Right lobe of liver (tissue), 6 donors: ENCODE results near the gene PAFAH2. TPM values are rescaled to one million over a fixed set of nuclear protein-coding genes. Genes with fewer than 3 reads are reported as not detected.
A peak's percentile ranks its signal among the peaks of the same experiment; 100 is the strongest.

ENCODE experiments used
- ATAC-seq, 4 donors: fragments of 200-7000 bp; cut with Tn5 transposase; one replicate each; pipeline ENCODE4 v1.9.1; 2020; ENCODE audit warnings: mild to moderate bottlenecking in 4 of 4, moderate library complexity in 4 of 4
- DNase-seq, 3 donors: peaks; one replicate each; pipeline ENCODE4 v3.0.0-alpha.2; 2020
- H3K27ac ChIP-seq, 3 donors: fragments of 200-600 bp; one replicate each; pipeline ENCODE4 v1.8.0; 2022
- H3K27me3 ChIP-seq, 2 donors: fragments of 200-600 bp; one replicate each; pipeline ENCODE4 v1.8.0; 2022
- H3K36me3 ChIP-seq, 4 donors: fragments of 200-600 bp; sonication (generic) in 1 of 4; one replicate each; pipeline versions ENCODE4 v1.5.1 to v1.8.0; 2017 to 2022; ENCODE audit warnings: control low read depth in 1 of 4
- H3K4me1 ChIP-seq, 4 donors: fragments of 200-600 bp; sonication (generic) in 1 of 4; one replicate each; pipeline versions ENCODE4 v1.5.1 to v1.8.0; 2017 to 2022; ENCODE audit warnings: control low read depth in 1 of 4
- H3K4me3 ChIP-seq, 3 donors: fragments of 200-600 bp; one replicate each; pipeline ENCODE4 v1.8.0; 2022
- H3K9me3 ChIP-seq, 4 donors: fragments of 200-600 bp; sonication (generic) in 1 of 4; one replicate each; pipeline versions ENCODE4 v1.5.1 to v1.8.0; 2017 to 2022; ENCODE audit warnings: control low read depth in 1 of 4
- POLR2A ChIP-seq: fragments of 450-650 bp; IDR thresholded peaks from one replicate; pipeline ENCODE4 v1.6.1; 2017; ENCODE audit warnings: antibody characterized with exemption, mild to moderate bottlenecking
- WGBS: methylation state at CpG from one replicate; pipeline ENCODE4 v1.1.6; 2018; ENCODE audit warnings: low coverage, low lambda C conversion rate; ENCODE audit not compliant: insufficient coverage; ENCODE audit errors: missing lambda C conversion rate; 5-methylcytosine and 5-hydroxymethylcytosine counted together
- intact Hi-C, 2 donors: fragments of 100-400 bp; cut with DNase I; formaldehyde crosslinking; loops; one replicate each; pipeline versions ENCODE4 v1.11.2 to v1.14.1; 2022
- total RNA-seq, 6 experiments: library from RNA; depleted of rRNA in 2 of 6; stranded (reverse); fragments of >200 nt in 2 of 6; fragmentation: NEBNext Ultra II Directional in 3 of 6; extraction: Animal tissue kit (Norgen Biotek cat#: 25700) in 3 of 6; gene quantifications; one replicate each; pipeline versions ENCODE4 v1.1.0 to v1.2.4, GENCODE V29; 2016 to 2023
- TF ChIP-seq, protein P1 (sequence below), 4 donors: fragments of 200-600 bp in 3 of 4; fragments of 450-650 bp in 1 of 4; IDR thresholded peaks; one replicate each; pipeline versions ENCODE4 v1.5.1 to v1.8.0; 2016 to 2022; ENCODE audit warnings: antibody characterized with exemption in 4 of 4, mild to moderate bottlenecking in 2 of 4
- donor health status: DM: no; HTN: yes; CAD: no.
- donor health status: DM: no; HTN: no; CAD: no.
- donor health status: DM: no; HTN: no; CAD: no.
- donor health status: DM: no; HTN: yes; CAD: no.
- donor health status: DM: no; HTN: yes; CAD: no.

Gene PAFAH2
- total RNA-seq, 6 experiments from 2014 or later: 13.2 to 25.2 (median 18.6) TPM

DNA sequence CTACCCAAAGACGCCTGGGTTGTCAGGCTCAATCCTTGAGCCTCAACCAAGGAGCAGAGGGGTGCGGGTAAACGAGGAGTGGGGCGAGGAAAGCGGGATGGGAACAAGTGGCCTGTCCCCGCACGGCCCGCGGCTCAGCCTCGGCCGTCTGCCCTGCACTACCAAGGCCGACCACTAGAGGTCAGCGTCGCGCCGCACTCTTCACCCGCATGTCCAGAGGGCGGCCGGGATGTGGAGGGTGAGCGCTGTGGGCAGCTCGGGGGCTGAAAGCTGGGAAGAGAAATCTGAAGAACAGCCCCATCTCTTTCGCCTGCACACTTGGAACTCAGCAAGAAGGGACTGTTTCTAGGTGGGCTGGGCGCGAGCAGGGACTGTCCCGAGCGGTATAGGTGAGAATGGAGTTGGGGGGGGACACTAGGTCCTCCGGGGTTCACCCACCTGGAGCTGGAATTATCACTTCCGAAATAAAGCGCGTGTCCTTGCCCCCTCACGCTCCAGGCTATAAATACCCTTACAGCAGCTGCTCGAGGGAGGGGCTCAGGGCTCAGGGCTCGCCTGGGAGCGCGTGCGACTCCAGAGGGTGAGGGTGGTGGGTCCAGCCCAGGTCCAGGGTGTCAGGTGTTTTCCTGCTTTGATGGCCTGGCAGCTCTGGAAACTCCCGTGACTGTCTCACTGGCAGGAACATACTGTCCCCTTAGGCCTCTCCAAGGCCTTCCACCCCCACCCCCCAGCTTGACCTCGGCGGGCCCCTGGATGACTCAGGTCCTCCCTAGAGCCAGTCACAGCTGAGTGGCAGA is 38.3 kb upstream of the PAFAH2 start:
- 0% methylated on average over 28 of the region's 39 CpGs for WGBS
- H3K9me3 ChIP-seq: no peaks in the 10 kb centered on the region
- no peaks in the 10 kb centered on the region for H3K4me1 ChIP-seq
- H3K27ac ChIP-seq: peak overlapping the region; percentile 43 to 59 (median 56)
- peak; percentile 84 to 85 (median 85) for DNase-seq
- no peak for TF ChIP-seq POLR2A
- TF ChIP-seq, protein P1, sequence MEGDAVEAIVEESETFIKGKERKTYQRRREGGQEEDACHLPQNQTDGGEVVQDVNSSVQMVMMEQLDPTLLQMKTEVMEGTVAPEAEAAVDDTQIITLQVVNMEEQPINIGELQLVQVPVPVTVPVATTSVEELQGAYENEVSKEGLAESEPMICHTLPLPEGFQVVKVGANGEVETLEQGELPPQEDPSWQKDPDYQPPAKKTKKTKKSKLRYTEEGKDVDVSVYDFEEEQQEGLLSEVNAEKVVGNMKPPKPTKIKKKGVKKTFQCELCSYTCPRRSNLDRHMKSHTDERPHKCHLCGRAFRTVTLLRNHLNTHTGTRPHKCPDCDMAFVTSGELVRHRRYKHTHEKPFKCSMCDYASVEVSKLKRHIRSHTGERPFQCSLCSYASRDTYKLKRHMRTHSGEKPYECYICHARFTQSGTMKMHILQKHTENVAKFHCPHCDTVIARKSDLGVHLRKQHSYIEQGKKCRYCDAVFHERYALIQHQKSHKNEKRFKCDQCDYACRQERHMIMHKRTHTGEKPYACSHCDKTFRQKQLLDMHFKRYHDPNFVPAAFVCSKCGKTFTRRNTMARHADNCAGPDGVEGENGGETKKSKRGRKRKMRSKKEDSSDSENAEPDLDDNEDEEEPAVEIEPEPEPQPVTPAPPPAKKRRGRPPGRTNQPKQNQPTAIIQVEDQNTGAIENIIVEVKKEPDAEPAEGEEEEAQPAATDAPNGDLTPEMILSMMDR (IDR thresholded peaks at IDR 0.05): peak; percentile 99
- ATAC-seq: peak; percentile 91 to 94 (median 93)
- no peaks in the 10 kb centered on the region for H3K36me3 ChIP-seq
- intact Hi-C loops: loop anchor here in 1 of 2 donors (10.0 kb wide), 1 partner anchor 119 kb away; the partner anchor contains the start of gene FAM110D
- H3K4me3 ChIP-seq: peak overlapping the region; percentile 75 to 90 (median 82)
- no peaks in the 10 kb centered on the region for H3K27me3 ChIP-seq

DNA sequence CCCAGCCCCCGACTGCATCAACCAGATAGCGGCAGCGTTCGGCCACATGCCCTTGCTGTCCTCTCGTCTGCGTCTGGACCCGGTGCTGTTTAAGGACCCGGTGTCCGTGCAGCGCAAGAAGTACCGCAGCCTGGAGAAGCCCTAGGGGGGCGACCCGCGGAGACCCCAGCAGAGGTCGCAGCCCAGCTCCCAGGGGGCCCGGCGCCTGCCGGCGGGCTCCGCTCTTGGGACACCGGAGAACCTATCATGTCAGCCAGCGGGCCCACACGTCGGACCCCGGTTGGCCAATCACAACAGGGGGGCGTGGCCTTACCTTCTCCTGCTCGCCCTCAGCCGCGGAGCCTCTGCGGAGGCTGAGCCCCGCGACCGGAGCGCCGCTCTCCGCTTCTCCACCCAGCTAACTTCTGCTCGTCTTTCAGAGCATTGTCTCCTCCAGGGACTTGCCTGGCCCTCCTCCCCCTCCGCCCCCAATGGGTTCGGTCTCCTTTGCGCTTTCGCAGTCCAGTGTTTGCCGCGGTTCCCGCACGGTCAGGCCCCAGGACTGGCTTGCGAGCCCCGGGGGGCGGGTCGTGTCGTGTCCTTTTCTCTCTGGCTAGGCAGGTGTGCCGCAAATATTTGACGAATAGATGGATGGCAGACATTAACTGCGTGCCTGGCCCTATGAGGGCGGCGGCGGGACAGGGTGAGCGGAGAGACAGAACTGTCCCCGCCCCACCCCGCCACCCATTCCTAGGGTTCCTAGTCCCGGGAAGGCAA is 37.5 kb upstream of the PAFAH2 start:
- Histone ChIP-seq H3K27ac (peak overlapping the region; percentile 43 to 59 (median 56)), H3K36me3 (no peaks in the 10 kb centered on the region), H3K4me3 (peak overlapping the region; percentile 75 to 90 (median 82)), H3K9me3 (no peaks in the 10 kb centered on the region), H3K4me1 (no peaks in the 10 kb centered on the region), H3K27me3 (no peaks in the 10 kb centered on the region)
- DNase-seq (peak; percentile 96), ATAC-seq (peak; percentile 95 to 97 (median 96))
- 0% methylated on average over 12 of the region's 60 CpGs for WGBS
- intact Hi-C loops: loop anchor here in 1 of 2 donors (10.0 kb wide), 1 partner anchor 119 kb away; the partner anchor contains the start of gene FAM110D
- peak; percentile 55 for TF ChIP-seq POLR2A
- TF ChIP-seq, protein P1 (IDR thresholded peaks at IDR 0.05): no peak

DNA sequence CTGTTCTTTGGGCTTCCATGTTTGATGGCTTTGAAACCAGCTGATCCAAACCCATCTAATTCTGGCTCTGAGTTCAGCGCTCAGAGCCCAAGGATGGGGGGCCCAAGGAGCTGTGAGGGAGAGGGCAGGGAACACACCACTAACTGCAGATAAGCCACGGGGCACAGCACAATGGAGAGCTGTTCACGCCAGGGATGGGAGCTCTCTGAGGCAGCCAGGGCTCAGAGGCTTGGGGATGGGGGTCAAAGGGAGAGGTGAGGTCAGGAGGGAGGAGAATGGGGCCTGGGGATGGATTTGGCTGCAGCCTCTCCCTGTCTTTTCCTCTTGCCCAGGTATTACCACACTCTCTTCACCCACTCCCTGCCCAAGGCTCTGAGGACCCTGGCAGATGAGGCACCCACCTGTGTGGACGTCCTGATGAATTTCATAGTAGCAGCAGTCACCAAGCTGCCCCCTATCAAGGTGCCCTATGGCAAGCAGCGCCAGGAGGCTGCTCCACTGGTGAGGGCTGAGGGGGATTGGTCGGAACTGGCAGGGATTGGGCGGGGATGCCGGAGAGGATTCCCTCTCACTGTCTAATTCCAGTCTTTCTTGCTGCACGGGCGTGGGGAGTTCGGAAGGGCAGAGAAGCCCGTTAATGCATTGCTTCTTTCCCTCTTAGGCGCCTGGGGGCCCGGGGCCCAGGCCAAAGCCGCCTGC is 36.8 kb upstream of the PAFAH2 start:
- WGBS: 11% methylated on average over 4 of the region's 15 CpGs
- intact Hi-C loops: loop anchor here (5.0 to 10.0 kb wide), 2 partner anchors 113 to 120 kb away; partner anchors contain the start of gene FAM110D (in 1 of the 2)
- DNase-seq: no peak
- Histone ChIP-seq H3K4me1 (no peaks in the 10 kb centered on the region), H3K36me3 (no peaks in the 10 kb centered on the region), H3K9me3 (no peaks in the 10 kb centered on the region), H3K27me3 (no peaks in the 10 kb centered on the region), H3K4me3 (peak overlapping the region; percentile 75 to 90 (median 82)), H3K27ac (no peak overlapping the region)
- no peak for ATAC-seq
- no peak for TF ChIP-seq POLR2A
- TF ChIP-seq, protein P1 (IDR thresholded peaks at IDR 0.05): no peak

DNA sequence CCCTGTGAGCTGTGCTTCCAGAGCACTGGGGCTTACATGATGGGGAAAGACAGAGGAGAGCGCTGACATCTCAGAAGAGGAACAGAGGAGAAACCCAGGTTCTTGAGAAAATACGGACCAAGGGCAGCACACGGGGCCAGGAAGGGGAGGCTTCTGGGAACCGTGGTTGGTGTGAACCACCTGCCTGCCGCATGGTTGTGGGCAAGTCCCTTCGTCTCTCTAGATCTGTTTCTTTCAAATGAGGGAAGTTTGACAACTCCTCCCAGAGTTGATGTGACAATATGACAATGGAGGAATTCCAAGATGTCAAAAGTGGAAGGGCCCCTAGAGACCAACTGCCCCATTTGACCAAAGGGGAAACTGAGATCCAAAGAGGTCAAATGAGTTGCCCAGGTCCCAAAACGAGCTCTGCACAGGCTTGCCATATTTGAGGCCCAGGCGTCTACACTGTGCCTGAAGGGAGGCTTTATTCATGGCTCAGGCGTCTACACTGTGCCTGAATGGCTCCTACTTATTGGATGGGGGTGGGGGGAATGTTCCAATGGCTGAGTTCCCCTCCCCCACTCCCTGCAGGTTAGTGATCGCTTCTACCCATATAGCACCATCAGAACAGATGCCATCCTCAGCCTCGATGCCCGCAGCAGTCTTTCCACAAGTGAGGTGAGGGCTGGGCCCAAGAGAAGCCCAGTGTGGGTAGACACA is 34.9 kb upstream of the PAFAH2 start:
- TF ChIP-seq, protein P1 (IDR thresholded peaks at IDR 0.05): no peak
- intact Hi-C loops: loop anchor here (5.0 to 10.0 kb wide), 2 partner anchors 114 to 122 kb away; partner anchors contain the start of gene FAM110D (in 1 of the 2)
- Histone ChIP-seq H3K27ac (no peak overlapping the region), H3K27me3 (no peaks in the 10 kb centered on the region), H3K4me3 (no peak overlapping the region), H3K36me3 (no peaks in the 10 kb centered on the region), H3K9me3 (no peaks in the 10 kb centered on the region), H3K4me1 (no peaks in the 10 kb centered on the region)
- DNase-seq (no peak), ATAC-seq (no peak)
- 74% methylated on average over 7 of the region's 12 CpGs for WGBS
